Endodermal cell (in vitro differentiated cells): ENCODE results near the gene ELAVL2. TPM values are rescaled to one million over a fixed set of nuclear protein-coding genes. Genes with fewer than 3 reads are reported as not detected.

Source experiments
- DNase-seq: peaks from one replicate; pipeline ENCODE4 v3.0.0-alpha.2; 2017
- H3K27ac ChIP-seq: 2 replicates; pipeline ENCODE4 v1.5.1; 2013; ENCODE audit warnings: mild to moderate bottlenecking, low read depth, low read length, moderate library complexity
- H3K27me3 ChIP-seq: 2 replicates; pipeline ENCODE4 v1.6.1; 2013; ENCODE audit warnings: mild to moderate bottlenecking, low read length, moderate library complexity; ENCODE audit not compliant: insufficient read depth, control insufficient read depth, poor library complexity, severe bottlenecking
- H3K36me3 ChIP-seq: 2 replicates; pipeline ENCODE4 v1.7.0; 2013; ENCODE audit warnings: mild to moderate bottlenecking, low read length, moderate library complexity; ENCODE audit not compliant: control insufficient read depth, insufficient read depth
- H3K4me1 ChIP-seq: one replicate; pipeline ENCODE4 v1.7.0; 2013; ENCODE audit warnings: low read length; ENCODE audit not compliant: control insufficient read depth, insufficient read depth
- H3K4me3 ChIP-seq: 2 replicates; pipeline ENCODE4 v1.5.1; 2013; ENCODE audit warnings: mild to moderate bottlenecking, low read length, moderate library complexity
- H3K9ac ChIP-seq: 2 replicates; pipeline ENCODE4 v1.6.1; 2013; ENCODE audit warnings: mild to moderate bottlenecking, low read length, moderate library complexity; ENCODE audit not compliant: poor library complexity, severe bottlenecking; ENCODE audit errors: extremely low read depth
- H3K9me3 ChIP-seq: 2 replicates; pipeline ENCODE4 v1.6.1; 2013; ENCODE audit warnings: mild to moderate bottlenecking, low read length, moderate library complexity; ENCODE audit not compliant: control insufficient read depth
- H3K27ac Mint-ChIP-seq: 2 replicates; pipeline ENCODE4 v1.8.0; 2020; ENCODE audit warnings: mixed read lengths
- H3K27me3 Mint-ChIP-seq: 2 replicates; pipeline ENCODE4 v1.8.0; 2021; ENCODE audit warnings: mild to moderate bottlenecking, mixed read lengths; ENCODE audit not compliant: insufficient read depth
- H3K36me3 Mint-ChIP-seq: 2 replicates; pipeline ENCODE4 v1.8.0; 2020; ENCODE audit warnings: low read depth, mixed read lengths
- H3K4me1 Mint-ChIP-seq: 2 replicates; pipeline ENCODE4 v1.8.0; 2020; ENCODE audit warnings: mixed read lengths
- H3K4me3 Mint-ChIP-seq: 2 replicates; pipeline ENCODE4 v1.8.0; 2020; ENCODE audit warnings: mild to moderate bottlenecking, moderate library complexity, mixed read lengths
- H3K9me3 Mint-ChIP-seq: 2 replicates; pipeline ENCODE4 v1.8.0; 2020; ENCODE audit warnings: mild to moderate bottlenecking, mixed read lengths
- CTCF ChIP-seq: fragments of 200-600 bp; sonication (generic); conservative IDR thresholded peaks from 2 replicates; pipeline ENCODE4 v1.5.0; 2021; ENCODE audit warnings: antibody characterized with exemption, mild to moderate bottlenecking
- WGBS, 2 experiments: methylation state at CpG; one replicate each; pipeline versions ENCODE4 v1.1.5 to v1.1.7; 2013; ENCODE audit warnings: missing lambda C conversion rate in 2 of 2, mixed read lengths in 1 of 2; ENCODE audit not compliant: insufficient coverage in 1 of 2, insufficient read length in 1 of 2; 5-methylcytosine and 5-hydroxymethylcytosine counted together
- total RNA-seq, 2 donors: library from RNA; stranded (reverse); fragmentation: NEBNext Ultra II Directional in 1 of 2; extraction: Animal tissue kit (Norgen Biotek cat#: 25700) in 1 of 2; gene quantifications; 2 replicates in 1 of 2; 3 replicates in 1 of 2; pipeline ENCODE4 v1.2.1, GENCODE V29; 2021

Gene ELAVL2
- total RNA-seq, 2 donors from 2014 or later: 4.7 to 6.2 TPM

DNA sequence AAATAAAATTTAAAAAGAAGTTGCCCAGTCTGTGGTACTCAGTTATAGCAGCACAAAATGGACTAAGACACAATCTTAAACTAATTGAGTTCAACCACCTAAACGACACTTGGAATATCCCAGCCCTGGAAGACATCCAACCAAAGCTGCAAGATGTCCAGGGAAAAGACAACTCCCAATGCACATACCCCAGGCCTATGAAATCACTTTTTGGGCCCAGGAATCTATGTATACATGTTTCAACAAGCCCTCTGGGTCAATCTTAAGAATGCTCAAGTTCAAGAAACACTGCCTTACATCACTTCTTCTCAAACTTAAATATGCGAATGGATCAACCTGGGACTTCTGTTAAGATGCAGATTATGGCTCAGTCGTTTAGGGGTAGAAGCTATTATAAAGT, 148.6 kb downstream of the ELAVL2 start:
- Histone ChIP-seq H3K27ac (no peak overlapping the region), H3K36me3 (no peaks in the 10 kb centered on the region), H3K9me3 (no peaks in the 10 kb centered on the region), H3K9ac (no peak overlapping the region), H3K4me3 (no peak overlapping the region), H3K4me1 (no peaks in the 10 kb centered on the region), H3K27me3 (no peaks in the 10 kb centered on the region)
- DNase-seq: no peak
- no peaks in the 10 kb centered on the region for H3K27me3 Mint-ChIP-seq
- H3K4me1 Mint-ChIP-seq: peaks cover 5% of the 10 kb centered on the region
- H3K9me3 Mint-ChIP-seq: no peaks in the 10 kb centered on the region
- H3K27ac Mint-ChIP-seq: no peak overlapping the region
- TF ChIP-seq CTCF: no peak
- WGBS, 2 experiments: 82 to 100% methylated on average over 1 to 3 of the region's 3 CpGs
- peaks cover 3% of the 10 kb centered on the region for H3K36me3 Mint-ChIP-seq
- H3K4me3 Mint-ChIP-seq: no peak overlapping the region

DNA sequence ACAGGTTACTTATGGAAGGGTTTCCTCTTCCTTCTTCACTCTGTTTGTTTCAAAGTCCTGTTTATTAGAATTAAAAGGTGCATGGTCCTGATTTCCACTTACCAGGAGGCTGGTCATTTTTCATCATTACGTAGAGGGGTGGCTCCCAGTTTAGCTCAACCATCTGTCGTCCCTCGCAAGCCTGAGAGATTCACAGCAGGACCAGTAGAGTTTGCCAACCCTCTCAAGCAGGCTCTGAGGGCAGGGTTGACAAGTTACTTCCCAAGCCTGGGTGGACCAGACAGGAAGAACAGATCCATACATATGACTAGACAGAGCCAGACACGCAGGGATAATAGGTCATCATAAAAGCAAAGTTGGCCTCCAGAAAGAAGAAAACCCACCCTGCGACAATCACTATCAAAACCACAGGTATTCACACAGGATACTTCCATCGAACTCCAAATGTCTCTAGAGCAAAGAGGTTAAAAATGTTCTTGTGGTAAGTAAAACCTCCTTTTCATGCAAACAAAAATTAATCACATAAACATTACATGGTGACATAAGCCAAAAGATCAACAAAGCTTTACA, 151.9 kb downstream of the ELAVL2 start:
- peaks cover 3% of the 10 kb centered on the region for H3K36me3 Mint-ChIP-seq
- no peak overlapping the region for H3K4me3 Mint-ChIP-seq
- Histone ChIP-seq H3K4me1 (no peaks in the 10 kb centered on the region), H3K27me3 (no peaks in the 10 kb centered on the region), H3K4me3 (no peak overlapping the region), H3K9me3 (no peaks in the 10 kb centered on the region), H3K36me3 (no peaks in the 10 kb centered on the region), H3K9ac (no peak overlapping the region), H3K27ac (no peak overlapping the region)
- no peak for TF ChIP-seq CTCF
- DNase-seq: no peak
- no peaks in the 10 kb centered on the region for H3K27me3 Mint-ChIP-seq
- no peak overlapping the region for H3K27ac Mint-ChIP-seq
- WGBS, 2 experiments: 95 to 96% methylated on average over 4 to 5 of the region's 6 CpGs
- H3K9me3 Mint-ChIP-seq: no peaks in the 10 kb centered on the region
- H3K4me1 Mint-ChIP-seq: no peaks in the 10 kb centered on the region

DNA sequence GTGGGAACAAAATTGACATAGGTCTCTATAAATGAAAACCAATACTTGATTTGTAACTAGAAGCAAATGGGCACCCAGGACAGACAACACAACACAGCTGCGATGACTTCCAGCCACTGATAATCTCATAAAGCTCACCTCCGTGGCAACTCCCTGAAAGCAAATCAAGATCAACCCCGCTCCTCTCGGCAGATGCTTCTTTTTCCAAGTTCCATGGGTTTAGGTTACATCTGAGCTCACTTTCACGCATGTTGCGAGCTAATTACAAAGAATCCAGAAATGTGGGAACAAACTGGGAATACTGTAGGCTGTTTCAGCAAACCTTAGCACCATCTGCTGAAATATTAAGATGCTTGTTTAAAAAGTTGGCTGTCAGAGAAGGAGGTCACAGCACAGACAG, 153.9 kb downstream of the ELAVL2 start:
- no peaks in the 10 kb centered on the region for H3K4me1 ChIP-seq
- no peak overlapping the region for H3K27ac ChIP-seq
- H3K27me3 Mint-ChIP-seq: peaks cover 10% of the 10 kb centered on the region
- TF ChIP-seq CTCF: no peak
- H3K9ac ChIP-seq: no peak overlapping the region
- no peaks in the 10 kb centered on the region for H3K9me3 Mint-ChIP-seq
- no peaks in the 10 kb centered on the region for H3K9me3 ChIP-seq
- no peak overlapping the region for H3K27ac Mint-ChIP-seq
- no peak overlapping the region for H3K4me3 Mint-ChIP-seq
- no peak for DNase-seq
- no peaks in the 10 kb centered on the region for H3K36me3 ChIP-seq
- peaks cover 2% of the 10 kb centered on the region for H3K36me3 Mint-ChIP-seq
- H3K4me1 Mint-ChIP-seq: peaks cover 6% of the 10 kb centered on the region
- H3K4me3 ChIP-seq: no peak overlapping the region
- WGBS, 2 experiments: 93 to 96% methylated on average over 6 of the region's 6 CpGs
- H3K27me3 ChIP-seq: no peaks in the 10 kb centered on the region
